Fibroblast of lung (primary cell): Measurements from ENCODE around the gene ARL4D. TPM values are rescaled to one million over a fixed set of nuclear protein-coding genes. Genes with fewer than 3 reads are reported as not detected.

Source experiments
- DNase-seq, 2 donors: peaks; one replicate each; pipeline versions ENCODE4 v3.0.0 to v3.0.0-alpha.2; 2010; ENCODE audit warnings: low read depth in 2 of 2
- H2AFZ ChIP-seq: 2 replicates; pipeline ENCODE4 v1.5.1; 2012; ENCODE audit warnings: low read length, control low read depth, inconsistent platforms
- H3K27ac ChIP-seq: 2 replicates; pipeline ENCODE4 v1.5.1; 2011; ENCODE audit warnings: low read length, control low read depth; ENCODE audit not compliant: insufficient read depth
- H3K27me3 ChIP-seq: 2 replicates; pipeline ENCODE4 v1.5.1; 2011; ENCODE audit warnings: mild to moderate bottlenecking, low read length; ENCODE audit not compliant: control insufficient read depth, insufficient read depth
- H3K36me3 ChIP-seq: 2 replicates; pipeline ENCODE4 v1.5.1; 2011; ENCODE audit warnings: low read length; ENCODE audit not compliant: control insufficient read depth, insufficient read depth
- H3K4me1 ChIP-seq: 2 replicates; pipeline ENCODE4 v1.5.1; 2011; ENCODE audit warnings: low read length; ENCODE audit not compliant: control insufficient read depth, insufficient read depth; ENCODE audit errors: extremely low read depth
- H3K4me2 ChIP-seq: 2 replicates; pipeline ENCODE4 v1.5.1; 2011; ENCODE audit warnings: low read length, control low read depth; ENCODE audit not compliant: insufficient read depth; ENCODE audit errors: extremely low read depth
- H3K4me3 ChIP-seq, 4 experiments: fragments of 200-600 bp in 1 of 4; sonication (generic) in 1 of 4; replicated peaks in 1 of 4; 2 replicates each; pipeline ENCODE4 v1.5.1; 2011 to 2016; ENCODE audit warnings: low read length in 4 of 4, low read depth in 3 of 4, mild to moderate bottlenecking in 3 of 4, control low read depth in 2 of 4, inconsistent platforms in 1 of 4, mixed read lengths in 1 of 4; ENCODE audit not compliant: insufficient read depth in 1 of 4; ENCODE audit errors: control extremely low read depth in 1 of 4
- H3K79me2 ChIP-seq: 2 replicates; pipeline ENCODE4 v1.5.1; 2012; ENCODE audit warnings: mild to moderate bottlenecking, low read length, inconsistent platforms; ENCODE audit not compliant: control insufficient read depth, insufficient read depth
- H3K9ac ChIP-seq: 2 replicates; pipeline ENCODE4 v1.5.1; 2011; ENCODE audit warnings: mild to moderate bottlenecking, low read length, control low read depth; ENCODE audit not compliant: insufficient read depth
- H3K9me3 ChIP-seq: 2 replicates; pipeline ENCODE4 v1.5.1; 2012; ENCODE audit warnings: low read depth, low read length; ENCODE audit not compliant: control insufficient read depth, insufficient read depth
- H4K20me1 ChIP-seq: 2 replicates; pipeline ENCODE4 v1.5.1; 2011; ENCODE audit warnings: low read length; ENCODE audit not compliant: control insufficient read depth, insufficient read depth; ENCODE audit errors: extremely low read depth
- CTCF ChIP-seq, 2 donors: IDR thresholded peaks in 1 of 2; conservative IDR thresholded peaks in 1 of 2; 1 replicate in 1 of 2; 2 replicates in 1 of 2; pipeline ENCODE4 v1.5.1; 2011 to 2012; ENCODE audit warnings: low read length in 2 of 2, control low read depth in 1 of 2, inconsistent platforms in 1 of 2, low read depth in 1 of 2, mild to moderate bottlenecking in 1 of 2
- EZH2 ChIP-seq: IDR thresholded peaks from 2 replicates; pipeline ENCODE4 v1.5.1; 2012; ENCODE audit warnings: low read length, control low read depth, mild to moderate bottlenecking; ENCODE audit errors: missing control alignments
- polyA plus RNA-seq, 2 donors: library from polyadenylated mRNA; depleted of rRNA in 1 of 2; stranded (reverse) in 1 of 2; unstranded in 1 of 2; fragments of >200 nt; gene quantifications; 2 replicates each; pipeline ENCODE4 v1.2.1, GENCODE V29; 2011 to 2012; ENCODE audit warnings: missing spikeins in 1 of 2
- total RNA-seq: library from RNA; depleted of rRNA; stranded (reverse); fragments of >200 nt; gene quantifications from 2 replicates; pipeline ENCODE4 v1.2.1, GENCODE V29; 2014

Gene ARL4D
- total and polyA plus RNA-seq, 2 donors (not counting 1 experiment from before 2014, with no cell fraction given), result 12.5 to 46.4 TPM

GRCh38 chr17:43403846-43404245 is 5.1 kb downstream of the ARL4D start:
- H3K36me3 ChIP-seq, result peaks cover 2% of the 10 kb centered on the region
- H3K79me2 ChIP-seq, result peaks cover 17% of the 10 kb centered on the region
- no peak overlapping the region for H3K27ac ChIP-seq
- DNase-seq, result no peak
- H2AFZ ChIP-seq, result no peak overlapping the region
- H3K9ac ChIP-seq, result no peak overlapping the region
- TF ChIP-seq EZH2 (no peak), CTCF (conservative IDR thresholded peaks at IDR 0.05 in 1 of 2, IDR thresholded peaks at IDR 0.05 in 1 of 2; ENCODE audit: low read depth in 1 of 2, low read length in 2 of 2) (no peak)
- H4K20me1 ChIP-seq, result no peaks in the 10 kb centered on the region
- H3K4me3 ChIP-seq, result no peak overlapping the region
- H3K9me3 ChIP-seq, result no peaks in the 10 kb centered on the region
- no peak overlapping the region for H3K4me2 ChIP-seq
- peaks cover 14% of the 10 kb centered on the region for H3K4me1 ChIP-seq
- H3K27me3 ChIP-seq, result no peaks in the 10 kb centered on the region

- Histone ChIP-seq H3K79me2 (no peaks in the 10 kb centered on the region), H3K4me1 (peaks cover 17% of the 10 kb centered on the region), H2AFZ (no peak overlapping the region), H4K20me1 (no peaks in the 10 kb centered on the region), H3K36me3 (no peaks in the 10 kb centered on the region), H3K9me3 (no peaks in the 10 kb centered on the region), H3K27ac (no peak overlapping the region), H3K9ac (no peak overlapping the region), H3K27me3 (no peaks in the 10 kb centered on the region), H3K4me2 (no peak overlapping the region), H3K4me3 (no peak overlapping the region)
- peak in 1 of 2 donors; percentile 72 for DNase-seq
- TF ChIP-seq CTCF (conservative IDR thresholded peaks at IDR 0.05 in 1 of 2, IDR thresholded peaks at IDR 0.05 in 1 of 2; ENCODE audit: low read depth in 1 of 2, low read length in 2 of 2) (no peak), EZH2 (no peak)
These were observed 7.1 kb downstream of the ARL4D start for GRCh38 chr17:43405861-43406260.

DNA sequence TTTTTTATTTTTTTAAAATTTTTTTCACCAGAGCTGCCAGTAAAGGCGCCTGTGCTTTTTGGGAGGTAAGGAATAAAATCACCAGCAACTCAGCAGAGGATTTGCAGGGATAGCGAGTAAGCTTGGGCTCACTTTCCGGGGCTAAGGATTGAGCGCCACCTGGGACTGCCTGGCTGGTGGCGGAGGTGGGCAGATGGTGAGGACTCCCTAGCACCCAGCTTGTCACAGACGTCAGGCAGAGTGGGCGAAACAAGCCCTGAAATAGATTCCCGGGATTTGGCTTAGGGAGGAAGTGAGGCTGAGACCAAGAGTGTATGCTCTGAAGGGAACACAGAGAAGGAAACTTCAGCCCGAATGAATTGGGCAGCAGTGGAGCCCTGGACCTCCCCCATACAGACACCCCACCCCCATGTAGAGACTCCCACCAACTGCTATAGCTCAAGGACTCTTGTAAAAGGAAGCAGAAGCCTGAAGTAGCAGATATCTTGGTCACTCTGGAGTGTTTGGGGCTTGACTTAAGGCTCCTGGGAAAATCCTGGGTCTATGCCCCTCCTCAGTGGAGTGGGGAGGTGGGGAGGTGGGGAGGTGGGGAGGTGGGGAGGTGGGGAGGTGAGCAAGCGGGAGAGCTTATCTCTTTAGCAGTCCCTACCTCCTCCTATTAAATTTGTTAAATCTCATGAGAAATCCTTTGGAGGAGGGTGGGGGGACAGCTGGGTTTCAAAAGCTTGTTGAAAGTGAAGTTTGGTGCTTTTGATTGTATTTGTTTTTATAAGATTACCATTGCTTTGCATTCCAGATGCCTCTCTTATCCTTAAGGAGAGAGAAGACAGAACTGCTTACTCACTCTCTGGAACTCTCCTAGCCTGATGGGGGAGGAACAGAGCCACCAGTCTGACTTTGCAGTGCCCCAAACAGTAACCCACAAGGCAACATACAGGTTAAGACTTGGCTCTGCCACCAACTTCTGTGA is 8.2 kb downstream of the ARL4D start:
- Histone ChIP-seq H2AFZ (peak overlapping the region; percentile 57), H3K9me3 (no peaks in the 10 kb centered on the region), H4K20me1 (no peaks in the 10 kb centered on the region), H3K4me2 (peak overlapping the region; percentile 37), H3K27me3 (no peaks in the 10 kb centered on the region), H3K36me3 (no peaks in the 10 kb centered on the region), H3K27ac (peak overlapping the region; percentile 48), H3K9ac (no peak overlapping the region), H3K79me2 (no peaks in the 10 kb centered on the region), H3K4me1 (peaks cover 12% of the 10 kb centered on the region), H3K4me3 (no peak overlapping the region)
- peak; percentile 65 to 82 for DNase-seq
- TF ChIP-seq CTCF (conservative IDR thresholded peaks at IDR 0.05 in 1 of 2, IDR thresholded peaks at IDR 0.05 in 1 of 2; ENCODE audit: low read depth in 1 of 2, low read length in 2 of 2), result no peak
- TF ChIP-seq EZH2, result no peak
